ENCODE measurements around the gene TIMM8A. TPM values are rescaled to one million over a fixed set of nuclear protein-coding genes. Genes with fewer than 3 reads are reported as not detected.

TIMM8A gene
- total RNA-seq, 2 donors from 2014 or later: 5.3 to 5.7 TPM

DNA sequence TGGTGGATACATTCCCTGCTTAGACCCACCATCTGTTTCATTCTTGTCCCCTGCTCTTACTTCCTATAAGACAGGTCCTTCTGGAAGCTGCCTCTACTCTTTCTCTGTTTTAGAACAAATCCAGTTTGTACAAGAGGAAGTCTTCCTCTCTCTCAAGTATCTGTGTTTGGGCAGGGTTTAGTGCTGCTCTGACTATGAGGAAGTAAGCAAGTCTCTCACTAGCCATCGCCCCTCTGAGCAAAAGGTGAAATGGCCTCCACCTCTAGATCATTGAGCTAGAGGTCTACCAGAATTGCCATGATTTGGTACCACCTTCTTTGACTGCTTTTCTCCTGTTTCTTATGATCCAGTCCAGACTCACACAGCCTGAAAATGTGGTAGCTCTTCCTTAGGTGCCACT is 29.0 kb upstream of the TIMM8A start:
- Histone ChIP-seq H3K27me3 (no peaks in the 10 kb centered on the region), H3K27ac (no peak overlapping the region), H3K4me1 (no peaks in the 10 kb centered on the region), H3K36me3 (replicated peaks in 1 of 2; ENCODE audit: insufficient read depth in 1 of 2, low read depth in 2 of 2) (no peaks in the 10 kb centered on the region), H3K4me3 (no peak overlapping the region), H3K9me3 (no peaks in the 10 kb centered on the region)
- intact Hi-C loops (cut with DNase I): no loop called here
- ATAC-seq: no peak
- WGBS, 2 donors: 71 to 80% methylated on average over 1 of the region's 1 CpG
- DNase-seq: no peak
- TF ChIP-seq, protein P1, sequence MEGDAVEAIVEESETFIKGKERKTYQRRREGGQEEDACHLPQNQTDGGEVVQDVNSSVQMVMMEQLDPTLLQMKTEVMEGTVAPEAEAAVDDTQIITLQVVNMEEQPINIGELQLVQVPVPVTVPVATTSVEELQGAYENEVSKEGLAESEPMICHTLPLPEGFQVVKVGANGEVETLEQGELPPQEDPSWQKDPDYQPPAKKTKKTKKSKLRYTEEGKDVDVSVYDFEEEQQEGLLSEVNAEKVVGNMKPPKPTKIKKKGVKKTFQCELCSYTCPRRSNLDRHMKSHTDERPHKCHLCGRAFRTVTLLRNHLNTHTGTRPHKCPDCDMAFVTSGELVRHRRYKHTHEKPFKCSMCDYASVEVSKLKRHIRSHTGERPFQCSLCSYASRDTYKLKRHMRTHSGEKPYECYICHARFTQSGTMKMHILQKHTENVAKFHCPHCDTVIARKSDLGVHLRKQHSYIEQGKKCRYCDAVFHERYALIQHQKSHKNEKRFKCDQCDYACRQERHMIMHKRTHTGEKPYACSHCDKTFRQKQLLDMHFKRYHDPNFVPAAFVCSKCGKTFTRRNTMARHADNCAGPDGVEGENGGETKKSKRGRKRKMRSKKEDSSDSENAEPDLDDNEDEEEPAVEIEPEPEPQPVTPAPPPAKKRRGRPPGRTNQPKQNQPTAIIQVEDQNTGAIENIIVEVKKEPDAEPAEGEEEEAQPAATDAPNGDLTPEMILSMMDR (IDR thresholded peaks at IDR 0.05): no peak
- no peak for TF ChIP-seq POLR2A (IDR thresholded peaks at IDR 0.05)

DNA sequence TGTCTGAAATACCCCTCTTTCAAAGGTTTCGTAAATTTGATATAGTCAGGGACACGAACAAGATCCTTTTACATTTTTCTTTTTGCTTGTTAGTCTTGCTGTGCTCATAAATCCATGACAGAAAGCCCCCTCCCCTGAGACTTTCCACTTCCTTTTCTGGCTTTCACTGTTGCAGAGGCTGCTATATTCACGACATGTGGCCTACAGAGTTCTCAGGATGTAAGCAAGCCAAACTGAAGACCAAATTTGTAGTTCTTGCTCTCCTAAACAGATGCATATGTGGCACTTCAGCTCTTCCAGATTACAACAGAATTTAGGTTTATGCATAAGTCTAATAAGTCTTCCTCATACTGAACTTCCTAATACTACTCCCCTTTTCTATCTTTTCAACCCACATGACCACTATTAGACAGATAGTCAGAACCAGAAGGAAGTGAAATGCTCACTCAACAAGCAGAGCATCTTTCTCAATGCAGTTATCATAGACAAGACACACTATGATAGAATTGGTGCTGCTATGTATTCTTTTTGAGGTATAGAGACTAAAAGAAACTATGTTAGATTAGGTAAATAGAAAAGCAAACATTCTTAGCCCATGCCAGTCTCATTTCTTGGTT is 22.5 kb upstream of the TIMM8A start:
- H3K27ac ChIP-seq: no peak overlapping the region
- H3K9me3 ChIP-seq: no peaks in the 10 kb centered on the region
- no peaks in the 10 kb centered on the region for H3K36me3 ChIP-seq (replicated peaks in 1 of 2; ENCODE audit: insufficient read depth in 1 of 2, low read depth in 2 of 2)
- no peak overlapping the region for H3K4me3 ChIP-seq
- intact Hi-C loops (cut with DNase I): no loop called here
- H3K27me3 ChIP-seq: no peaks in the 10 kb centered on the region
- H3K4me1 ChIP-seq: no peaks in the 10 kb centered on the region
- no peak for ATAC-seq
- no peak for TF ChIP-seq POLR2A (IDR thresholded peaks at IDR 0.05)
- TF ChIP-seq, protein P1 (IDR thresholded peaks at IDR 0.05): no peak
- 46 to 75% methylated on average over 3 of the region's 3 CpGs for WGBS, 2 donors
- DNase-seq: no peak

DNA sequence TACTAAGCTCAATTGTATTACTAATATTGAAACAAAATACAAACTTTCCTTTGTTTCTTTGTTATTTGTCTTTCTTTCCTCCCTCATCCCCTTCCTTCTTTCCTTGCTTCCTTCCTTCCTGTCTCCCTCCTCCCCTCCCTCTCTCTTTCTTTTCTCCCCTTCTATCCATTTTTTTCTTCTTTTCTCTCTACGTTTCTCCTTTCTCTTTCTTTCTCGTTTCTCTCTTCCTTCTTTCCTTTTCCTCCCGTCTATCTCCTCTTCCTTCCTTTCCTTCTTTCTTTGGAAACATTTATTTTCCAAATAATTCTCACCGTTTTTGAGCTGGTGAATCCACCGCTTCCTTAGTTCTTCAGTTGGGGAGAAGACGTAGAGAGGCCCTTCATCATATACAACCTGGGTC is 21.1 kb upstream of the TIMM8A start:
- TF ChIP-seq, protein P1 (IDR thresholded peaks at IDR 0.05): no peak
- no peak for TF ChIP-seq POLR2A (IDR thresholded peaks at IDR 0.05)
- no peak overlapping the region for H3K27ac ChIP-seq
- intact Hi-C loops (cut with DNase I): no loop called here
- H3K9me3 ChIP-seq: no peaks in the 10 kb centered on the region
- no peaks in the 10 kb centered on the region for H3K36me3 ChIP-seq (replicated peaks in 1 of 2; ENCODE audit: insufficient read depth in 1 of 2, low read depth in 2 of 2)
- H3K4me1 ChIP-seq: no peaks in the 10 kb centered on the region
- ATAC-seq (no peak), DNase-seq (no peak)
- H3K27me3 ChIP-seq: no peaks in the 10 kb centered on the region
- no peak overlapping the region for H3K4me3 ChIP-seq
- WGBS, 2 donors: 54 to 65% methylated on average over 6 of the region's 6 CpGs

DNA sequence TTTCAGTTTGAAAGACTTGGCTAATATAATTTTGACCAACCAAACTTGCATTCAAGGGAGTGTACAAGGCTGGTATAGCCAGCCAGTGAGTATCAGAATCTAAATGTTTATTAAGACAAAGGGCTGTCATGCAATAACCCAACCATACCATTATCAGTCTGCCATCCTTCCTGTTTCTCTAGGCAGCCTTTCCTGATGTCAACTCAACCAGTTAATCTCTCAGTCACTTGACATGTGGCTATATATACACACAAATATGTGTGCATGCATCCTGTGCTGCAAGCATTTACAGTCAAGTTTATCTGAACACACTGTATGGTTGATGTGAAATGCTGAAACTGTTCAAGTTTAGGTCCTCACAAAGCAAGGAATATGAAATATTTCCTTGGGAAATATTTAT is 20.3 kb upstream of the TIMM8A start:
- ATAC-seq (no peak), DNase-seq (no peak)
- intact Hi-C loops (cut with DNase I): no loop called here
- no peaks in the 10 kb centered on the region for H3K27me3 ChIP-seq
- no peaks in the 10 kb centered on the region for H3K36me3 ChIP-seq (replicated peaks in 1 of 2; ENCODE audit: insufficient read depth in 1 of 2, low read depth in 2 of 2)
- H3K4me1 ChIP-seq: no peaks in the 10 kb centered on the region
- TF ChIP-seq POLR2A (IDR thresholded peaks at IDR 0.05): no peak
- TF ChIP-seq, protein P1 (IDR thresholded peaks at IDR 0.05): no peak
- no peak overlapping the region for H3K27ac ChIP-seq
- no peak overlapping the region for H3K4me3 ChIP-seq
- no peaks in the 10 kb centered on the region for H3K9me3 ChIP-seq

DNA sequence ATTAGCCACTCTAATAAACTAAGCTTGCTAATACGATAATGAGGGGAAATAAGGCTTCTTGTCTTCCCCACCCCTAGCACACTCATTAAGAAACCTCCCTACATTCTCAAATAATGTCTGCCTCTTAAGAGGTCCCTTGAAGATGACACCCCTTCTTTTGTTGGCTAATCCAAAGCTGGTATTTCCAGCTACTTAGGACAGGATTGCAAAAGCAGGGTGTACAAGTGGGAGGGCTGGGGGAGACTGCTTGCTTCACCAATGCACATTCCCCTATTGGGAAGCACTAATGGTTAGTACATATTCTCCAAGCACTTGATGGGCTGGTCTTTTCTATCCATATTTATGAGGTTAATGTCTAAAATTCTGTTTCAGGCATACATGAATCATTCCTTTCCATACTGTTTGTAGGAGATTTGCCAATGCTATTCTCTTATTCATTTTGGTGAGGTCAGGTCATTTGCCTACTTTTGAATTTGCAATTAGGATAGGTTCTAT is 16.8 kb upstream of the TIMM8A start:
- Histone ChIP-seq H3K27me3 (no peaks in the 10 kb centered on the region), H3K36me3 (replicated peaks in 1 of 2; ENCODE audit: insufficient read depth in 1 of 2, low read depth in 2 of 2) (no peaks in the 10 kb centered on the region), H3K27ac (no peak overlapping the region), H3K4me1 (no peaks in the 10 kb centered on the region), H3K4me3 (no peak overlapping the region), H3K9me3 (no peaks in the 10 kb centered on the region)
- DNase-seq (no peak), ATAC-seq (no peak)
- intact Hi-C loops (cut with DNase I): no loop called here
- 87 to 89% methylated on average over 1 of the region's 1 CpG for WGBS, 2 donors
- TF ChIP-seq POLR2A (IDR thresholded peaks at IDR 0.05): no peak
- TF ChIP-seq, protein P1 (IDR thresholded peaks at IDR 0.05): no peak

All from body of pancreas (tissue), 4 donors.